PC-3 (cell line): Measurements from ENCODE around the gene RHBDD1. TPM values are rescaled to one million over a fixed set of nuclear protein-coding genes. Genes with fewer than 3 reads are reported as not detected.

ENCODE experiments used
- ATAC-seq: fragments of 200-7000 bp; cut with Tn5 transposase; 2 replicates; pipeline ENCODE4 v1.9.1; 2020; ENCODE audit warnings: mild to moderate bottlenecking, moderate library complexity
- BruUV-seq: library from RNA; stranded (reverse); fragments of 400-500 nt; replicated peaks from 2 replicates; lab custom pipeline; 2021; lab: Mats Ljungman, UMichigan
- CTCF ChIA-PET: fragments of 300-600 bp; sonication (Branson Sonifier 250); formaldehyde crosslinking; loops from one replicate; lab custom pipeline; 2022; ENCODE audit warnings: antibody characterized with exemption; lab: Charles Lee
- POLR2A ChIA-PET: fragments of 300-600 bp; sonication (Branson Sonifier 250); formaldehyde crosslinking; loops from one replicate; lab custom pipeline; 2022; ENCODE audit warnings: antibody characterized with exemption; ENCODE audit not compliant: unreplicated experiment; lab: Charles Lee
- DNase-seq: peaks from one replicate; pipeline ENCODE4 v3.0.0-alpha.2; 2015
- H2AFZ ChIP-seq: fragments of 300-600 bp; sonication (generic); 2 replicates; pipeline ENCODE4 v1.6.0; 2016; ENCODE audit warnings: antibody characterized with exemption, low read length
- H3F3A ChIP-seq: fragments of 300-600 bp; sonication (generic); one replicate; pipeline ENCODE4 v1.6.0; 2017; ENCODE audit warnings: antibody characterized with exemption, low read length, control low read depth, mild to moderate bottlenecking; ENCODE audit not compliant: unreplicated experiment
- H3K27ac ChIP-seq: fragments of 300-600 bp; sonication (generic); 2 replicates; pipeline ENCODE4 v1.5.1; 2016; ENCODE audit warnings: mild to moderate bottlenecking, low read length
- H3K27me3 ChIP-seq: fragments of 300-600 bp; sonication (generic); 2 replicates; pipeline ENCODE4 v1.6.1; 2016; ENCODE audit warnings: low read length, mixed read lengths
- H3K36me3 ChIP-seq: fragments of 300-600 bp; sonication (generic); 2 replicates; pipeline ENCODE4 v1.6.1; 2016; ENCODE audit warnings: low read depth, mixed run types, low read length, mixed read lengths
- H3K4me1 ChIP-seq: fragments of 300-600 bp; sonication (generic); 2 replicates; pipeline ENCODE4 v1.5.1; 2016; ENCODE audit warnings: low read length; ENCODE audit not compliant: insufficient read depth
- H3K4me2 ChIP-seq: fragments of 300-600 bp; sonication (generic); 2 replicates; pipeline ENCODE4 v1.6.0; 2016; ENCODE audit warnings: low read length
- H3K4me3 ChIP-seq: fragments of 300-600 bp; sonication (generic); 2 replicates; pipeline ENCODE4 v1.5.1; 2016; ENCODE audit warnings: mild to moderate bottlenecking, low read length, mixed read lengths
- H3K79me2 ChIP-seq: fragments of 300-600 bp; sonication (generic); 2 replicates; pipeline ENCODE4 v1.6.1; 2017; ENCODE audit warnings: low read length, mixed read lengths
- H3K9ac ChIP-seq: fragments of 300-600 bp; sonication (generic); 2 replicates; pipeline ENCODE4 v1.6.0; 2016; ENCODE audit warnings: mild to moderate bottlenecking, low read length
- H3K9me2 ChIP-seq: fragments of 300-600 bp; sonication (generic); replicated peaks from 2 replicates; pipeline ENCODE4 v1.6.1; 2016; ENCODE audit warnings: mixed run types, low read length, mixed read lengths
- H3K9me3 ChIP-seq: fragments of 300-600 bp; sonication (generic); 2 replicates; pipeline ENCODE4 v1.6.1; 2016; ENCODE audit warnings: low read length, mixed read lengths
- H4K20me1 ChIP-seq: fragments of 300-600 bp; sonication (generic); 2 replicates; pipeline ENCODE4 v1.6.1; 2016; ENCODE audit warnings: low read length, mixed read lengths
- CTCF ChIP-seq: fragments of 300-600 bp; sonication (generic); conservative IDR thresholded peaks from 2 replicates; pipeline ENCODE4 v1.5.1; 2017; ENCODE audit warnings: antibody characterized with exemption, low read depth, mild to moderate bottlenecking, low read length
- EZH2 ChIP-seq: fragments of 300-600 bp; sonication (generic); IDR thresholded peaks from one replicate; pipeline ENCODE4 v1.6.1; 2017; ENCODE audit warnings: antibody characterized with exemption, mild to moderate bottlenecking, low read length; ENCODE audit not compliant: unreplicated experiment
- EZH2phosphoT487 ChIP-seq: fragments of 300-600 bp; sonication (generic); IDR thresholded peaks from 2 replicates; pipeline ENCODE4 v1.6.1; 2018; ENCODE audit warnings: mild to moderate bottlenecking, antibody characterized with exemption, low read length, borderline replicate concordance
- intact Hi-C: fragments of 100-400 bp; cut with micrococcal nuclease; formaldehyde crosslinking; loops from 2 replicates; pipeline ENCODE4 v1.9.0; 2023
- total RNA-seq: library from RNA; depleted of rRNA; stranded (reverse); fragments of >200 nt; gene quantifications from 2 replicates; pipeline ENCODE4 v1.2.3, GENCODE V29; 2014

Gene RHBDD1
- total RNA-seq, 1 experiment from 2014 or later, result 9.1 TPM

DNA sequence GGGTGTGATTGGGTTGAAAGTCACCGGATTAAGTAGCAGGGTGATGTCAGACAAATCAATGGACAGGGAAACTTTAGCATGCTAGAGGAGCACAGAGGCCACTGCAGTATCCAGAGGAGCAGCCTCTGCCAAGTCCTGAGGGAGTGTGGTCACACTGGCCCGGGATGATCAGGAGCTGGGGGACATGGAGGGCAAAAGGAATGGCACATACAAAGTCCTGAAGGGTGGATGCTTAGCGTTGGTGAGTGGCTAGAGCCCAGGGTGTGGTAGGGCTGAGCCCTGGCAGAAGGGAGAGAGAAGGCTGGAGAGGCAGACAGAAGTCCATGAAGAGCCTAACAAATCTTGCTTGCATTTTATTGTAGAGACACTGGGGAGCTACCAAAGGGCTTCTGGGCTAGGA is 58.9 kb downstream of the RHBDD1 start:
- CTCF ChIA-PET, result no interaction called here
- H3K27ac ChIP-seq, result no peak overlapping the region
- ATAC-seq (no peak), DNase-seq (no peak)
- no peaks in the 10 kb centered on the region for H3F3A ChIP-seq
- intact Hi-C loops, result no loop called here
- H4K20me1 ChIP-seq, result no peaks in the 10 kb centered on the region
- no TSS peak for BruUV-seq
- H3K27me3 ChIP-seq, result no peaks in the 10 kb centered on the region
- TF ChIP-seq EZH2phosphoT487, result no peak
- no peak for TF ChIP-seq EZH2
- TF ChIP-seq CTCF, result no peak
- no peak overlapping the region for H2AFZ ChIP-seq
- no peak overlapping the region for H3K4me2 ChIP-seq
- H3K4me3 ChIP-seq, result no peak overlapping the region
- H3K9ac ChIP-seq, result no peak overlapping the region
- POLR2A ChIA-PET, result no interaction called here
- H3K4me1 ChIP-seq, result no peaks in the 10 kb centered on the region
- H3K79me2 ChIP-seq, result no peaks in the 10 kb centered on the region
- H3K9me3 ChIP-seq, result no peaks in the 10 kb centered on the region
- H3K9me2 ChIP-seq, result no peaks in the 10 kb centered on the region
- H3K36me3 ChIP-seq, result no peaks in the 10 kb centered on the region

DNA sequence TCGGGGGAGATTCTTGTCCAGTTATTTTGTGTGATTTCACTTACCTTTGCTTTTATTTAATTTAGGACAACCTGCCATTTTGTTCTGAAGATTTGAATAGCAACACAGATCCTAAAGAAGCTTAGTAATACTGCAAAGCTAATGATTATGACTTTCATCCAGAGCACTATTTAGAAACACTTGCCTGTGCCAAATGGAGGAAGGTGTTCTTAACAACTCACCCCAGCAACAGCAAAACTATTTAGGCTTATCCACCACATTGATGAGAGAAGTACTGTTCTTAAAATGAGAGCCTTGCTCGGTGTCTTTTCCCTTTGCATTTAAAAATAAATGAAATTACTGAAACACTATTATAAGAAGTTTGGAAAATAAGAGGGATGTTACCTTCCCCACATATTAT is 59.7 kb downstream of the RHBDD1 start:
- no peak overlapping the region for H3K4me2 ChIP-seq
- no peaks in the 10 kb centered on the region for H3K79me2 ChIP-seq
- DNase-seq (no peak), ATAC-seq (no peak)
- H3K9ac ChIP-seq, result no peak overlapping the region
- POLR2A ChIA-PET, result interaction anchor here (0.6 kb wide), 1 partner anchor 17 kb away, joined by 3 read pairs; no protein-coding TSS in a partner anchor
- no peaks in the 10 kb centered on the region for H3K4me1 ChIP-seq
- no peaks in the 10 kb centered on the region for H4K20me1 ChIP-seq
- TF ChIP-seq EZH2 (no peak), EZH2phosphoT487 (no peak), CTCF (no peak)
- H3K9me2 ChIP-seq, result no peaks in the 10 kb centered on the region
- CTCF ChIA-PET, result no interaction called here
- H3K27me3 ChIP-seq, result no peaks in the 10 kb centered on the region
- no peaks in the 10 kb centered on the region for H3K9me3 ChIP-seq
- H3K27ac ChIP-seq, result no peak overlapping the region
- H3K4me3 ChIP-seq, result no peak overlapping the region
- H2AFZ ChIP-seq, result no peak overlapping the region
- no TSS peak for BruUV-seq
- intact Hi-C loops, result no loop called here
- no peaks in the 10 kb centered on the region for H3F3A ChIP-seq
- no peaks in the 10 kb centered on the region for H3K36me3 ChIP-seq

DNA sequence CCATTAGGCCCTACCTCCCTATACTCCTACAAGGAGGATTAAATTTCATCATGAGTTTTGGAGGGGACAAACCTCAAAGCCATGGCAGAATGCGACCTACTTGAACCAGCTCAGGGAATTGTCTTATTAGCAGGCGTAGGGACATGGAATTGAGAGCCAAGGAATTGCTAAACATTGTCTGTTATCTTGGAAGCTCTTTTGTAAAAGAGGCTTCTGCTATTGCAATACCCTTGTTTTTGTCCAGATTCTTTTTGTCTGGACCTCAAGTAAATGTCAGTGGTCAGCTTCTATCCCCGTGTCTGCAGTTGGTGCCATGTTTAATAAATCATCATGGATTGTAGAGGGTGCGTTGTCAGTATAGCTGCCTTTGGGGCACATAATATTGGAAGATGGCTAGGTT is 62.3 kb downstream of the RHBDD1 start:
- intact Hi-C loops, result no loop called here
- peaks cover 9% of the 10 kb centered on the region for H3K4me1 ChIP-seq
- no peaks in the 10 kb centered on the region for H3F3A ChIP-seq
- H4K20me1 ChIP-seq, result no peaks in the 10 kb centered on the region
- H2AFZ ChIP-seq, result no peak overlapping the region
- no peaks in the 10 kb centered on the region for H3K79me2 ChIP-seq
- DNase-seq, result no peak
- no peaks in the 10 kb centered on the region for H3K9me3 ChIP-seq
- ATAC-seq, result no peak
- no peak overlapping the region for H3K9ac ChIP-seq
- H3K4me3 ChIP-seq, result no peak overlapping the region
- no peak for TF ChIP-seq EZH2
- no peak for TF ChIP-seq EZH2phosphoT487
- no peak for TF ChIP-seq CTCF
- H3K4me2 ChIP-seq, result no peak overlapping the region
- ChIA-PET CTCF (no interaction called here), POLR2A (no interaction called here)
- no peak overlapping the region for H3K27ac ChIP-seq
- H3K27me3 ChIP-seq, result no peaks in the 10 kb centered on the region
- H3K36me3 ChIP-seq, result no peaks in the 10 kb centered on the region
- no TSS peak for BruUV-seq
- no peaks in the 10 kb centered on the region for H3K9me2 ChIP-seq
